ENCODE data around the gene RAD50. TPM values are rescaled to one million over a fixed set of nuclear protein-coding genes. Genes with fewer than 3 reads are reported as not detected.

RAD50 gene
- 27.4 to 38.7 TPM (median 29.9 TPM) in 5 replicates for total RNA-seq (2022; extraction: Qiagen RNA extraction; ENCODE audit: low read depth)

GRCh38 chr5:132556763-132557477 lies at the start of gene RAD50:
TSS of gene RAD50 (plus strand) at chr5:132556977. CDS start at chr5:132557325, 348 bp downstream.

GRCh38 chr5:132543472-132544201 lies 13.1 kb upstream of the RAD50 start, which contains the start of gene IL5:
TSS of gene IL5 (minus strand) at chr5:132543522. CDS start at chr5:132543478, 44 bp downstream.

GRCh38 chr5:132657676-132658380 lies 101.1 kb downstream of the RAD50 start, which contains the start of gene IL13:
TSS of gene IL13 (plus strand) at chr5:132658173. CDS start at chr5:132658187, 14 bp downstream.

GRCh38 chr5:132673939-132674630 lies 117.3 kb downstream of the RAD50 start, which contains the start of gene IL4:
TSS of gene IL4 (plus strand) at chr5:132673989. CDS start at chr5:132674051, 62 bp downstream.

Other genes starting within 250 kb of the RAD50 start
- gene SLC22A5, start 187.3 kb upstream of the RAD50 start, total RNA-seq (2022; extraction: Qiagen RNA extraction; ENCODE audit: low read depth): 18.7 to 21.4 TPM (median 20.3 TPM) in 5 replicates
- gene IRF1, start 66.2 kb upstream of the RAD50 start, total RNA-seq (2022; extraction: Qiagen RNA extraction; ENCODE audit: low read depth): 34.6 to 43.4 TPM (median 39.7 TPM) in 5 replicates
- gene IL5, start 13.5 kb upstream of the RAD50 start, total RNA-seq (2022; extraction: Qiagen RNA extraction; ENCODE audit: low read depth): not detected in 5 replicates
- gene IL13, start 101.2 kb downstream of the RAD50 start, total RNA-seq (2022; extraction: Qiagen RNA extraction; ENCODE audit: low read depth): 0.07 to 0.24 TPM in 2 of 5 replicates, not detected in the others
- not detected in 5 replicates for gene IL4, start 117.0 kb downstream of the RAD50 start, total RNA-seq (2022; extraction: Qiagen RNA extraction; ENCODE audit: low read depth)
- gene KIF3A, start 180.6 kb downstream of the RAD50 start, total RNA-seq (2022; extraction: Qiagen RNA extraction; ENCODE audit: low read depth): 7.1 to 12.0 TPM (median 10.0 TPM) in 5 replicates
- 0.07 to 0.26 TPM (median 0.14 TPM) in 5 replicates for gene CCNI2, start 190.4 kb downstream of the RAD50 start, total RNA-seq (2022; extraction: Qiagen RNA extraction; ENCODE audit: low read depth)
- gene SEPTIN8, start 220.3 kb downstream of the RAD50 start, total RNA-seq (2022; extraction: Qiagen RNA extraction; ENCODE audit: low read depth): 13.0 to 21.5 TPM (median 18.9 TPM) in 5 replicates

All from A549 treated with RU486 at 1 μM for 4 hours (cell line).